Hematopoietic multipotent progenitor cell treated with erythropoietin and hydrocortisone succinate and interleukin-3 and kit ligand, for 17 days (in vitro differentiated cells): Measurements from ENCODE around the gene PLIN5.
"Not testable (repeated sequence)": the region's sequence is repeated elsewhere in the genome, so short reads cannot be mapped to it uniquely, and the experiment has no call there.

Experiments used
- DNase-seq: peaks from one replicate; pipeline ENCODE4 v3.0.0-alpha.2; 2015; ENCODE audit warnings: low spot score

Gene PLIN5

DNA sequence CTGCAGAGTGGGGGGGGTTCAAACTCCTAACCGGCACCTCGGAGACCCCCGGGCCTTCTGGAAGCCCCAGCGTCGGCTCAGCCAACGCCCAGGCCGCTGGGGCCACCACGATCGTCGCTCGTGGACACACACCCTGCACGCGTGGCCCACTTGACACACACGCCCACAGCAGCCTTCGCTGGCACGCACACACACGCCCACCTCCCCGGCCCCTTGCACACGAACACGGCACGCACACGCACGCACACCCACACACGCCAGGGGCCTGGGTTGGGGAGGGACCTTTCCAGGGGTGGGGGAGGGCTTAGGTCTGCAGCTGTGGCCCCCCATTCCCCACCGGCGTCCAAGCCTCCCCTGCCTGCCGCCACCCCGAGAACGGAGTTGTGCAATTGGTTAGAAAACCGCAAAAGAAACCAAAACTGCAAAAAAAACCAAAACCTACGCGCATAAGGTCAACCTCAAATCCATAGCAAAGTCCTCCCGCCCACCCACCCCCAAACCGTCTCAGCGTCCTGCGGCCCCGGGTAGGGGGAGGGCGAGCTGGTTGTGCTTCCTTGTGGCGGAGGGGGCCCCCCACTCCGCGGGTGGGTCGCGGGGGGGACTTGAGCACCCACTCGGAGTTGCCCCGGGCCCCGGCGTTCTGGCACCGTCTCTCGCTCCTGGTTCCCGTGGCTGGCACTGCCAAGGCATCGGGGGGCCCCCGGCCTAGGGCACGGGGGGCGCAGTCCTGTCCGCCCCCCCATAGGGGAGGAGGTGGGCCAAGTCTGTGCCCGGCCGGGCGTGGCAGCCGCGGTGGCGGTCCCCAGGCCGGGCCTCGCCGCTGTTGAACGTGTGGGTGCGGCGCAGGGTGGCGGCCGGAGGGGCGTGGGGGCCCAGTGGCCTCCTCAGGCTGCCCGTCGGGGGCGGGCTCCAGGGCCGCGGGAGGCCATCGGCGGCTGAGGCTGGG is 8.1 kb upstream of the PLIN5 start:
- no peak for DNase-seq

GRCh38 chr19:4541806-4542145 is 6.8 kb upstream of the PLIN5 start:
- DNase-seq: not testable (repeated sequence)

DNA sequence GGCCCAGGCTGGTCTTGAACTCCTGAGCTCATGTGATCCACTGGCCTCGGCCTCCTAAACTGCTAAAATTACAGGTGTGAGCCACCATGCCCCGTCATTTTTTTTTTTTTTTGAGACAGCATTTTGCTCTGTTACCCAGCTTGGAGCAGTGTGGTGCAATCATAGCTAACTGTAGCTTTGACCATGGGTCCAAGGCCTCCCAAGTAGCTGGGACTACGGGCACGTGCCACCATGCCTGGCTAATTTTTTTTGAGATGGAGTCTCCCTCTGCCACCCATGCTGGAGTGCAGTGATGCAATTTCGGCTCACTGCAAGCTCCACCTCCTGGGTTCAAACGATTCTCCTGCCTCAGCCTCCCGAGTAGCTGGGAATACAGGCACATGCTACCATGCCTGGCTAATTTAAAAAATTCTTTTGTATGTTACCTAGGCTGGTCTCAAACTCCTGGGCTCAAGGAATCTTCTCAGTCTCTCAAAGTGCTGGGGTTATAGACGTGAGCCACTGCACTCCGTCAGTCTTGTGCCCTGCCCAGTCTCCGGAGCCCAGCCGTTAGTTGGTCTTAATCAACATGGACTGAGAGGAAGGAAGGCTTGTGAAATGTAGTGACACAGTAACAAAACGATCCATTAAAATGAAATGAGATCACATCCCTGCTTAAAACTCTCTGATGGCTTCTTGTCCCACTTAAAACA is 6.2 kb upstream of the PLIN5 start:
- DNase-seq: no peak

GRCh38 chr19:4539693-4540581 is 4.9 kb upstream of the PLIN5 start, which contains the start of gene LRG1:
LRG1 (minus strand) TSS chr19:4540036; CDS start chr19:4540013, 23 bp downstream.
- DNase-seq: no peak

DNA sequence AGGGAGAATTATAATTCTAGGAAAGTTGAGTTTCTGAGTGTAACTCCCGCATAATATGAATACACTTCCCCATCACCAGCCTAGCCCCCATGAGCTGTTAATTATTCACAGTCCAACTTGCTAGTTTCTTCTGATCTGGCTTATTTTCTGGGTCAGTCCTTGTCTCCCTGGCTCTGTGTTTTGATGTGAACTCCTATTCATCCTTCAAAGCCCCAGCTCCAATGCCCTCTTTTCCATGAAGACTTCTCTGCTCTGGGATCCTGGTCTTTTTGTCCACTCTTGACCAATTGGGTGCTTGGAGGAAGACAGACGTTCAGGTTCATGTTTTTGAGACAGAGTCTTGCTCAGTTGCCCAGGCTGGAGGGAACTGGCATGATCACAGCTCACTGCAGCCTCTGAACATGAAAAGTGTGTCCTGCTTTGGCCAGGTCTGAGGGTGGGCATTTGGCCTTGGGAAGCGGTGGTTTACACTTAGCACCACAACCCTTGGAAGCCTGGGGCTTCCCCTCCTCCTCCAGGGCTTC is 4.2 kb upstream of the PLIN5 start:
- no peak for DNase-seq

- no peak for DNase-seq
These were observed 3.6 kb upstream of the PLIN5 start for GRCh38 chr19:4538601-4538954.

DNA sequence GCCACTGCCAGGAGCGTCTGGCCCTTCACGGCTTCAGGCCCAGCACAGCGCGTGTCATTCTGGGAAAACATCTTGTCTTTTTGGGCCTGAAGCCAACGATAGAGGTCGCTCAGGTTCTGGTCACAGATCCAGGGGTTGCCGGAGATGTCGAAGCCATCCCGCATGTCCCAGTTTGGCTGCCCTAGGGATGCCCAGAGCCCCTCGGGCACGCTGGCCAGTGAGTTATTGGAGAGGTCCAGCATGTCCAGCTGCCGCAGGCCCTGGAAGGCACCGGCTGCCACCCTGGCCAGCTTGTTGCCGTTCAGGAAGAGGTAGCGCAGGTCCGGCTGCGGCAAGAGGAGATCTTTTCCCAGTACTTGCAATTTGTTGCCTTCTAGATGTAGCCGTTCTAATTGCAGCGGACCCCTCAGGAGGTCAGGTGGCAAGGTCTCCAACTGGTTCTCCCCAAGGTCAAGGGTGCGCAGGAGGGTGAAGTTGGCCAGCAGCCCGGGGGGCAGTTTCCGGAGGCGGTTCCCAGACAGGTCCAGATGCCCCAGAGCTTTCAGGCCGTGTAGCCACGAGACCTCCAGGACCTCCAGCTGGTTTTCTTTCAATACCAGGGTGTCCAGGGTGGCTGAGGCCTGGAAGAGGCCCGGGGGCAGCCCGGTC is 3.1 kb upstream of the PLIN5 start:
- no peak for DNase-seq

DNA sequence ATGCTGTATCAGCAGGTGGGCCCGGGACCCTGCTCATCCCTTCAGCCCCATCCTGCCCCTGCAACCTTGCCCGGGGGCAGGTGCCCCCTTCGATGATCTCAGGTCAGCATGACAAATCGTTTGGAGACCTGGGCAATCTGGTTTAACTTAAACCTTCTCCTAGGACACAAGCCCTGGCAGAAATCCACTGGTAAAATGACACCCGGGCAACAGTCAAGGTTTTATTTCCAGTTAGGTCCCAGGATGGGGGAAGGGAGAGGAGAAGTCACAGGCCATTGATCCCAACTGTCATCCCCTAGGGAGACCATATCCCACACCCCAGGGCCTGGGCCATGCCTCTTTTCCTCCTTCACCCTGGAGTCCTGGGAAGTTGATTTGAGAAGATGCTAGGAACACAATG is 1.8 kb upstream of the PLIN5 start:
- no peak for DNase-seq

DNA sequence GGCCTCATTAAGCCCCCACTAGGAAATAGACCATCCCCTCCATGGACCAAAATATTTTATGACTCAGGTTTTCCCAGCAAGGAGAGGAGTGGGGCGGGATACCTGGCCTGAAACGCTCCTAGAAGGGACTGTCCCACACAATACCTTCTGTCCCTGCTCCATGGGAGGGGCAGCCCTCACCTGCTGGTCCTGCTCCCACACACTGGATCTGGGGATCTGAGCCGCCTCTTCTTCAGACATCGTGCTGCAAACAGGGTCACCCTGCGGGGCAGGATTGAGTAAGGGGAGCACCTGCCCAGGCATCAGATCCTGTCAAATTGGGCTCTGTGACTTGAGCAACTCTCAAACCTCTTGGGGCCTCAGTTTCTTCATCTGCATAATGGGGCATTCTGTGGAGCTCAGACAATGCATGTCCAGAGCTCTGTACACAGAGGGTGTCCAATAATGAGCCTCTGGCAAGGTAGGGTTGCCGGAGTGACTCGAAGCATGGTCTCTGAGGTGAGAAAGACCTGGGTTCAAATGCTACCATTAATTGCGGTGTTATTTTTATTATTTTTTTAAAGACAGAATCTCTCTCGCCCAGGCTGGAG is 1.1 kb downstream of the PLIN5 start:
- DNase-seq: no peak

- DNase-seq: no peak
These were observed 1.7 kb downstream of the PLIN5 start for GRCh38 chr19:4533334-4533733.

DNA sequence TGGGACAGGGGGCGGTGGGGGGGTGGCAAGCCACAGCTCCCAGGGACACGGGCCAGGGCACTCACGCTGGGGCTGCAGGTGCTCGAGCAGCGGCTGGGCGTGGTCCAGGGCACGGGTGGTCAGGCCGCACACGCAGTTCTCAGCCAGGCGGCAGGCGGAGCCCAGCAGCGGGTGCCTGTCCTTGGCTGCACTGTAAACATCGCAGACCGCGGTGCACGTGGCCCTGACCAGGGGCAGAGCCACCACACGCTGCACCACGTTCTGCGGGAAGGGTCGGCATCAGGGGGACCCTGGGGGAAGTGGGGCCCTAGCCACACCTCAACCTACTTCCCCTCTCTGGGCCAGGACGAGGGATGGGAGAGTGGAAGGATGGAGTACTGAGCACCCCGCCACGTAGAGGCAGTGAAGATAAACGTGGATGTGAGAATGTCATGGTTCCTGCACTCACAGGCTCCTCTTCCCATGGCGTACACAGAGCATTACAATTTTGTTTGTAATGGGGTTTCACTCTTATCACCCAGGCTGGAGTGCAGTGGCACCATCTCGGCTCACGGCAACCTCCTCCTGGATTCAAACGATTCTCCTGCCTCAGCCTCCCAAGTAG is 3.4 kb downstream of the PLIN5 start:
- DNase-seq: no peak

DNA sequence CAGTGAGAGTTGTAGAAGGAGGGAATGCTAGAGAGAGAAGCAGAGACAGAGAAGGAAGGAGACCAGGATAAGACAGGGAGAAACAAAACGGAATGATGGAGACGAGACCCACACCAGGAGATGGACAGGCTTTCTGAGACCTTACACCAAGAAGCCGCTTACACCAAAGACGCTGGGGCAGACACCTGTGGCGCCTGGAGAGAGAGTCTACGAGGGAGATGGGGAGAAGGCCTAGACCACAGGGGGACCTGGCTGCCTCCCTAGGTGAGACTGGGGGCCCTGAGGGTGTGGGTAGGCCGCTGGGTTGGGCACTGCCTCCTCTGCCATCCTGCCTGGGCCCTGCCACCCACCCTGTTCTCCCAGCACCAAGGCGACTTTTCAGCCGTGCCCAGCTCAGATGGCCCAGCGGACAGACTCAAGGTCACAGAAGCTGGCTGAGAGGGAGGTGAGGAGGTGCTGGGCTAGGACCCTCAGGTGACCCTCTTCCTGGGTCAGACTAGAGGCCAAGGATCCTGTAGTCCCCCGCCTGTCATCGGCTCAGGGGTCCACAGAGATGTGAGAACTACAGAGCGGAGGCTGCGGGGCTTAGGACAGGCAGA is 5.0 kb downstream of the PLIN5 start:
- DNase-seq: no peak

DNA sequence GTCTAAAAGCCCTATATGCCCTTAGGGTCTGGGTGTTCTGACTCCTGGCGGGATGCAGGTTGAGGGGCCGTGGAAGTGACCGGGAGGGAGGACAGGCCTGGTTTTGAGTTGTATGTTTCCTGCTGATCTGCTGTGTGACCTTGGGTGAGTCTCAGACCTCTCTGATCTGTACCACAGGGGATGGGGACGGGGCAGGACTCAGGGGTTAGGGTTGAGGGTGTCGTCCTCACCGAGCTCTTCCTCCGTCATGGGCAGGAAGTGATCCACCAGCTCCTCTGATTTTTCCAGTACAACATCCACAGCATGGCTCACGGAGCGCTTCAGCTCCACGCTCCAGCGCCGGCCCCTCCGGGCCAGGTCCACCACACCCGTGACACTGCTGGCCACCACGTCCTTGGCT is 6.2 kb downstream of the PLIN5 start:
- DNase-seq: no peak

DNA sequence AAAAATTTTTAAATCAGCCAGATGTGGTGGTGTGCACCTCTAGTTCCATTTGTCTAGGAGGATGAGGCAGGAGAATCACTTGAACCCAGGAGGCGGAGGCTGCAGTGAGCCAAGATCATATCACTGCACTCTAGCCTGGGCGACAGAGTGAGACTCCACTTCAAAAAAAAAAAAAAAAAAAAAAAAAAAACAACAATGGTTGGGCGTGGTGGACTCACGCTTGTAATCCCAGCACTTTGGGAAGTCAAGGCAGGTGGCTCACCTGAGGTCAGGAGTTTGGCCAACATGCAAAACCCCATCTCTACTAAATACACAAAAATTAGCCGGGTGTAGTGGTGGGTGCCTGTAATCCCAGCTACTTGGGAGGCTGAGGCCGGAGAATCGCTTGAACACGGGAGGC is 7.6 kb downstream of the PLIN5 start:
- not testable (repeated sequence) for DNase-seq

- DNase-seq: no peak
These were observed 9.4 kb downstream of the PLIN5 start for GRCh38 chr19:4525563-4526002.

DNA sequence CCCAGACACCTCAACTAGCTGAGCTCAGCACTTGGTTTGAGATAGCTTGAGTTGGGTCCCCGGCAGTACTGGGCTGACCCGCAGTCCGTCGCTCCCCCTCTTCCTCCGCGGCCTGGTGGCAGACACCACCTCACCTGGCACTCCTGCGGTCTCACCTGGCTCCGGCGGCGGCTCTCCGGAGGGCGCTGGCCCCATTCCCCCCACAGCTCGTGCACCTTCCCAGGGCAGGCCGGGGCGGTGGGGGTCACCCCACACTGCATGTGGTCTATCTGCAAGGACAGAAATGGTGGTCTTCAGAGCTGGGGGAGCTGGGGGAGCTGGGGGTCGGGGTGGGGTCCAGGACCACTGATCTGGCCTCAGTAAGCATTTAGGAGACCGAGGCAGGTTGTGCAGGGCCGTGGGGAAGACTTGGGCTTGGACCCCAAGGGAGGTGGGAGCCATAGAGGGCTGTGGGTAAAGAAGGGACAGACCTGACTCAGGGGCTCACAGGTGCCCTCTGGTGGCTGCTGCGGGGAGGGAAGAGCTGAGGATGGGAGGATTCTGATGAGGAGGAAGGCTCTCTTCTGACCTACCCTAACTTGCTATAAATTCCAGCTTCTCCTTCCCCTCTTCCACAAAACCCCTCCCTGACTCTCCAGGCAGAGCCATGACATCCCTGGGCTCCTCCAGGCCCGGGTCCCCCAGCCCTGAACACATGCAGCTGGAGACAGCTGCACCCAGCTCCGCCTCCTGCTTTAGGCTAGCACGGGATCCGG is 10.0 kb downstream of the PLIN5 start:
- peak; percentile 70 for DNase-seq

- DNase-seq: peak; percentile 58
These were observed 11.5 kb downstream of the PLIN5 start for GRCh38 chr19:4523306-4524110.

DNA sequence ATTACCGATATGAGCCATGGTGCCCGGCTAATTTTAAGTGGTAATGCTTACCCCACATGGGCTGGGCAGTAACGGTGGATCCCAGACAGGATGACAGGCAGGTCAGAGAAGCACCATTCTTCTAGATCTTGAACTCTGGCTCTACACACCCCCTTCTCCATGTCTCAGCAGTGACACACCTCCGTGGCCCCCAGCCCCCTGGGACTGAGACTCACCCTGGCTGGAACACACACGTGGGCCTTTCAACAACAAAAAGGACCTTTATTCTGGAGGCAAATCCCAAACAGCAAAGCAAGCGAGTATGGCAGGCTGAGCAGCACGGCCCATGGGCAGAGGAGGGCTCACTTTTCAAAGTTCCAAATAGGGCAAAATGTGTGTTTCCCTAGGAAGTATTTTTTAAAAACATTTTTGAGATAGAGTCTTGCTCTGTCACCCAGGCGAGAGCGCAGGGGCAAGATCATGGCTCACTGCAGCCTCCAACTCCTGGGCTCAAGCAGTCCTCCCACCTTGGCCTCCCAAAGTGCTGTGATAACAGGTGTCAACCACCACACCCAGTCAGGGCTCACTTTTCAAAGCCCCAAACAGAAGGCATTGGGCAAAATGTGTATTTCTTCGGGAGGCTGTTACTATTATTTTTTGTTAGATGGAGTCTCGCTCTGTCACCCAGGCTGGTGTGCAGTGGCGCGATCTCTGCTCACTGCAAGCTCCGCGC is 12.6 kb downstream of the PLIN5 start:
- DNase-seq: no peak
